IgD-negative memory B cell (primary cell): ENCODE results near the gene RTL1. TPM values are rescaled to one million over a fixed set of nuclear protein-coding genes. Genes with fewer than 3 reads are reported as not detected.
A peak's percentile ranks its signal among the peaks of the same experiment; 100 is the strongest.

Experiments
- H3K27ac Mint-ChIP-seq, 3 donors: one replicate each; pipeline ENCODE4 v1.8.0; 2020 to 2022; ENCODE audit warnings: mild to moderate bottlenecking in 3 of 3, mixed read lengths in 3 of 3, moderate library complexity in 1 of 3
- H3K27me3 Mint-ChIP-seq: one replicate; pipeline ENCODE4 v1.8.0; 2021; ENCODE audit warnings: mixed read lengths
- H3K36me3 Mint-ChIP-seq: one replicate; pipeline ENCODE4 v1.8.0; 2020; ENCODE audit warnings: mild to moderate bottlenecking, mixed read lengths
- H3K4me1 Mint-ChIP-seq, 3 donors: one replicate each; pipeline ENCODE4 v1.8.0; 2020 to 2022; ENCODE audit warnings: mixed read lengths in 3 of 3, mild to moderate bottlenecking in 1 of 3
- H3K4me3 Mint-ChIP-seq, 4 donors: one replicate each; pipeline ENCODE4 v1.8.0; 2020 to 2022; ENCODE audit warnings: mild to moderate bottlenecking in 4 of 4, mixed read lengths in 4 of 4, moderate library complexity in 3 of 4
- H3K9me3 Mint-ChIP-seq, 3 donors: one replicate each; pipeline ENCODE4 v1.8.0; 2020 to 2021; ENCODE audit warnings: mixed read lengths in 3 of 3, mild to moderate bottlenecking in 1 of 3
- polyA plus RNA-seq: library from polyadenylated mRNA; unstranded; fragments of 300-500 nt; fragmentation: Illumina TruSeq; gene quantifications from one replicate; pipeline ENCODE4 v1.2.3, GENCODE V29; 2021

RTL1 gene
- not detected for polyA plus RNA-seq

DNA sequence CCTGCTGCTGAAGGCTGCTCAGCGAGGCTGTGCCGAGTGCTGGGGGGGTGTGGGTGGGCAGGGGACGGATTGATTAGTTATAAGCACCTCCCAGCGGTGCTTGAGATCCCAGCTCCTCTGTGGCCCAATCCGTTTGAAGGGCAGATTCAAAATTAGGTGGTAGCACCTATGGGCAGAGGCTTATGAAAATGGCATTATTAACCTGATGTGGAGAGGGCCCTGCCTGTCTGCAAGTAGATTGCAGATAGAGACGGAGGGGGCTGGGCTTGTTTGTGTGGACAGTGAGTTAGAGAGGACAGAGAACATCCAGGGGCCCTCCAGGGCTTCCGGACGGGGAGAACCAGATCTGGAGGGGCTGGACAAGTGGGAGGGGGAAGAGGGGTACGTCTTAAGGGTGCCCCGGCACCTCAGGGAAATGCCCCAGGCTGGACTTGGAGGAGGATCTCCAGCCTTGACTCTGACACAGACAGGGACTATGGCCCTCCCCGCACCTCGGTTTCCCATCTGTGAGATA lies at the start of gene RTL1:
TSS of gene RTL1 (minus strand) at position 51 of the 514 bp plus-strand sequence. CDS start 18,934 bp downstream, outside the sequence.
- Mint-ChIP-seq H3K9me3 (no peaks in the 10 kb centered on the region), H3K4me1 (no peaks in the 10 kb centered on the region), H3K4me3 (no peak within 1 kb of the TSS), H3K36me3 (no peaks in the 10 kb centered on the region), H3K27me3 (peaks cover 36% of the 10 kb centered on the region), H3K27ac (no peak within 1 kb of the TSS)

DNA sequence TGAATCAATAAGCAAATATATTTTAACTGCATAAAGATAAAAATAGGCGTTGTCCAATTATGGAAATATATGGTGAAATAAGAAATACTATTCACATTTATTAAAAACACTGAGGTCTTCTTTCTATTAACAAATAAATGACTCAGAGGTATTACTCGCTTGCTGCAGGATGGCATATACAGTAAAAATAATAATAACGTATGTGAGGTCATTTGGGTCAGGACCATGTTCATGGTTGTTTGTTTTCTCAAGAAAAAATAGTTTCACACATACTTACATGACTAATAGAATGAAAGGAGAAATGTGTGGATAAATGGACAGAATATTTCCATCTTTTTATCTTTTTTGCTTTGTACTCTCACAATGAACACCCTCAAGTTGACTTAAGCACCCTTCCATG lies 46.5 kb upstream of the RTL1 start:
- no peaks in the 10 kb centered on the region for H3K9me3 Mint-ChIP-seq
- H3K27me3 Mint-ChIP-seq: no peaks in the 10 kb centered on the region
- H3K4me1 Mint-ChIP-seq: no peaks in the 10 kb centered on the region
- no peak overlapping the region for H3K4me3 Mint-ChIP-seq
- no peaks in the 10 kb centered on the region for H3K36me3 Mint-ChIP-seq
- no peak overlapping the region for H3K27ac Mint-ChIP-seq

DNA sequence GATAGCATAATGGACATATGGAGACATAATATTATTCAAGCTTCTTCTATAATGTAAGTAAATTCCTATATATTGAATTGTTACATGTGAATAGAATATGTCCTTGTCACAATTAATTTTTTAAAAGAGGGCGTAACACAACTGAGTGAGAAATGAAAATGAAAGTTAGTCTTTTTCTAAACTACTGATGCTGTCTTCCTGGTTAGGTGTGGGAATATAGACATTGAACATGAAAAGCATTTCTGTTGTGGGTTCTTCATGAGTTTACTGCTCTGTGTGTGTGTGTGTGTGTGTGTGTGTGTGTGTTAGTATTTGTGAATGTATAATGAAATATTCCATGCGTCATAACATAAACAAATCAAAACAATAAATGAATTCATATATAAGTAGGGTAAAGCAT lies 40.5 kb upstream of the RTL1 start:
- H3K27me3 Mint-ChIP-seq: no peaks in the 10 kb centered on the region

DNA sequence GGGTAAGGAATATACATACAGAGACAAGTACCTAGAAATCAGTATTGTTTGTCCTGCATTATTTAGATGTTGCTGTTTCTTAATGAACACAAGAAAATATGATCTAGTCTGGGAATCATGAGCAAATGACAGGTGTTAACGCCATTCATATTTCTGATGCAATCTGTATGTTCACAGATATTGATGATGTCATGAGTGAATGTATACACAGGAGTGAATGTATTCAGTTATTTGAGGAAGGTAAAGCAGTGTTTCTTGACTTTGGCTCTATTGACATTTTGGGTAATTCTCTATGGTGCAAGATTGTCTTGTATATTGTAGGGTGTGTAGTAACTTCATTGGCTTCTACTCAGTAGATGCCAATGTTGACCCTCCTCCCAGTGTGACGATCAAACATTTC lies 26.7 kb upstream of the RTL1 start:
- Mint-ChIP-seq H3K36me3 (no peaks in the 10 kb centered on the region), H3K4me1 (no peaks in the 10 kb centered on the region), H3K27ac (no peak overlapping the region), H3K9me3 (peaks cover 2 to 25% (median 5%) of the 10 kb centered on the region in 3 donors), H3K4me3 (no peak overlapping the region), H3K27me3 (peaks cover 2% of the 10 kb centered on the region)

More for the DNA sequence above, 40.5 kb upstream of the RTL1 start:
- no peak overlapping the region for H3K27ac Mint-ChIP-seq
- H3K4me3 Mint-ChIP-seq: peak overlapping the region in 1 of 4 donors; percentile 47
- H3K36me3 Mint-ChIP-seq: no peaks in the 10 kb centered on the region
- no peaks in the 10 kb centered on the region for H3K9me3 Mint-ChIP-seq
- H3K4me1 Mint-ChIP-seq: no peaks in the 10 kb centered on the region

DNA sequence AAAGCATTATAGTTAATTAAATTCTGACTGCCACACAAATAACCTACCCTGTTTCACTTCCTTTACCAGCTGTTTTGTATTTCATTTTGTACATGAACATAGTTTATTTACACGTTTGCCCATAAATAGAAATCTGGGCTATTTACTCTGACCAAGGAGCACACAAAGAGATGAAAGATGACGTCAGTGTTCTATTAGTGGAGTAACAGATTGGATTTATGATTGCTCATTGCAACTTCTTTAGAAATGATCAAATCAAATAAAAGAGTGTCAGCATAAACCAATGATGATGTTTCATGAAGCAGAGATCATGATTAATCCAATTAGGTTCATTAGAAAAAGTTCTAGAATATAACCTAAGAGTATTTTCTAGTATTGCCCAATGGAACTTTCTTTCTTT lies 12.0 kb upstream of the RTL1 start:
- Mint-ChIP-seq H3K27me3 (no peaks in the 10 kb centered on the region), H3K4me1 (no peaks in the 10 kb centered on the region), H3K27ac (no peak overlapping the region), H3K9me3 (peaks cover 0 to 3% (median 0%) of the 10 kb centered on the region in 3 donors), H3K36me3 (no peaks in the 10 kb centered on the region), H3K4me3 (no peak overlapping the region)

DNA sequence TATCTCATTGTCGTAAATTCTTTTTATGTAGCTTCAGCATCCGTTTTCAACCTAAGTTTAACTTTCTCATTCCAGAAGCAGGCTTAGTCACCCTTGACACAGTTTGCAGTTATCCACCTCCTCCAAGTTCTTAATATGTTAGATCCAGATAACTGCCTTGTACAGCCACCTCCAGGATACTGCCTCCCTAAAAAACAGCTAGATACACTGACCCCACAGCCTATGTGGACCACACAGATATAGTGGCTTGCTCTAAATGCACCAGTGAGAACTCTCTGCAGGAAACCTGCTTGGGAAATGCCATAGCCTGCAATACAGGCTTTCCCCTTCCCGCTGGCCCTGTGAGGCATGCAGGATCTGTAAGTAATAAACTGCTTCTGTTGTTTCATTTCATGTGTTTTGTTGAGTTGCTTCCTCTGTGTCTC lies 11.1 kb upstream of the RTL1 start:
- H3K36me3 Mint-ChIP-seq: no peaks in the 10 kb centered on the region
- H3K27ac Mint-ChIP-seq: no peak overlapping the region
- H3K4me3 Mint-ChIP-seq: no peak overlapping the region
- no peaks in the 10 kb centered on the region for H3K27me3 Mint-ChIP-seq
- no peaks in the 10 kb centered on the region for H3K4me1 Mint-ChIP-seq
- peaks cover 0 to 3% (median 0%) of the 10 kb centered on the region in 3 donors for H3K9me3 Mint-ChIP-seq

DNA sequence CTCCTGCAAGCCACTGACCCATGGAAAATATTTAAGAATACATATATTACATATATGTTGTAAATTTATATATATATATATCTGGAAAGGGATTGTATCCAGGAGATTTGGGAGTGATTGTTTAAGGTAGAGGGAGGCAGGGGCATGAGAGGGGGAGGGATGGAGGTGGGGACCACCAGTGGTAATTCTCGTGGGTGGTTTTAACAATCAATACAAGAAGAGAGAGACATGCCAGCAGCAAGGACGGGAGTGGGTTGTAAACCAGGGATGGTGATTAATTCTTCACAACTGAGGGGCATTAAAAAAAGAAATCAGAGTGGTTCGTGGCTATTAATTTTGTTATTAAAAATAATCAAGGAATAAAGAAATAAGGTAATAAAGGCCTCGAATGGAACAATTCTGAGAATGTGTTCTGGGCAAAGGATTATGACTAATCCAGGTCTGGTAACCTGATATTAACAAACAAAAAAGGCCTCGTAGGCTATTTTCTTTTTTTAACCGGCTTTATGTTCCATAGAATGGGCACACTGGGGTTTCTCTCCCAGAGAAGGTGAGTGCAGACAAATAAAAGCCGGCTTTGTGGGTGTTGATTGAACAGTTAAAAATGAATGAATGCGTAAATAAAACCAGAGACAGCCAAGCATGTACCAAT lies 8.3 kb upstream of the RTL1 start:
- no peaks in the 10 kb centered on the region for H3K36me3 Mint-ChIP-seq
- H3K27me3 Mint-ChIP-seq: no peaks in the 10 kb centered on the region
- H3K27ac Mint-ChIP-seq: no peak overlapping the region
- no peaks in the 10 kb centered on the region for H3K4me1 Mint-ChIP-seq
- no peak overlapping the region for H3K4me3 Mint-ChIP-seq
- peaks cover 0 to 3% (median 0%) of the 10 kb centered on the region in 3 donors for H3K9me3 Mint-ChIP-seq

DNA sequence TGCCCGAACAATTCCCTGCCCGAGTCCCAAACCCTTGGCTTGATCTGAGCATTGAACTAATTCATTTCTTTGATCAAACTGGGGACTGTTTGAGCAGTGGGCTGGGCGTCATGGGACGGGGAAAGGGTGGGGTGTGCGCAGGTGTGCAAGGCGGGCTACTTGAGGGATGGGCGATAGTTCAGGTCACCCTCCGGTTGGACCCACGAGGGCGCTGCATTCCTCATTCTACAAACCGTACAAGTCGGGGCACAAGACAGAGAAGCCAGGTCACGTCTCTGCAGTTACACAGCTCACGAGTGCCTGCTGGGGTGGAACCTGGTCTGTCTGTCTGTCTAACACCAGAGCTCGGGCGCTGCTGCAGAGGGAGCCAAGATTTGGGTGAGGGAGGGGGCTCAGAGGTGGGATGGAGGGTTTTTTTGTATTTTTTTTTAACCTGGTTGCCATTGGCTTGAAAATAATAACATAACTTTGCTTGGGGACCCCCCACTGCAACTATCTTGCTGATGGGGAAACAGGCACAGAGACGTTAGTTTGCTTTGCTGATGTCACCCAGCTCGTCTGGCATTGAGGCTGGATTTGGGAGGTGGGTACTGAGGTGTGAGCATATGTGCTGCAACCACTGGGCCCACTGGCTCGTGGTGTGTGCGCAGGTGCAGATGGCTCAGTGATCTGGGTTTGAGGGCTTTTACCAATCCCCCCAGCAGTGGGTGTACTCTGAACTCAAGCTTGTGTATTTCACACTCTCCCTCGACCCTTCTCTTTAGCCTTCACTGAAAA lies 7.6 kb upstream of the RTL1 start:
- H3K4me1 Mint-ChIP-seq: no peaks in the 10 kb centered on the region
- no peaks in the 10 kb centered on the region for H3K27me3 Mint-ChIP-seq
- H3K36me3 Mint-ChIP-seq: no peaks in the 10 kb centered on the region
- H3K9me3 Mint-ChIP-seq: peaks cover 0 to 3% (median 0%) of the 10 kb centered on the region in 3 donors
- H3K4me3 Mint-ChIP-seq: no peak overlapping the region
- H3K27ac Mint-ChIP-seq: no peak overlapping the region

DNA sequence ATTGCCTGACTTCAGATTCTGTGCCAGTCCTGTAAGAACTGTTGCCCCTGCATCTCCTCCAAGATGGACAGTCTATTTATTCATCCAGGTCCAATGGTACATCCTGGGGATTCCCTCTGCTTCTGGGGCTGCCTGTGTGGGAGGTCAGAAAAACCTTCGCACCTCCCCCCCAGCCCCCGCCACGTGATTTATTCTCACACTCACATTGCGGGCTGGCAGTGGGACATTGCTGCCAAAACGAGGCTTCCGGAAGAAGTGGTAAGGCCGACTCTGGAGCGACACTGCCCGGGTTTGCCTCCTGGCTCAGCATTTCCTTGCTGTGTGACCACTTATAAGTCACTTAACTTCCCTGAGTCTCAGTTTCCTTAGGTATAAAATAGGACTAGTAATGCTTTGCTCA lies 5.9 kb upstream of the RTL1 start:
- Mint-ChIP-seq H3K4me3 (no peak overlapping the region), H3K27me3 (peaks cover 3% of the 10 kb centered on the region), H3K9me3 (no peaks in the 10 kb centered on the region), H3K4me1 (no peaks in the 10 kb centered on the region), H3K36me3 (no peaks in the 10 kb centered on the region), H3K27ac (peak overlapping the region in 1 of 3 donors; percentile 6)

DNA sequence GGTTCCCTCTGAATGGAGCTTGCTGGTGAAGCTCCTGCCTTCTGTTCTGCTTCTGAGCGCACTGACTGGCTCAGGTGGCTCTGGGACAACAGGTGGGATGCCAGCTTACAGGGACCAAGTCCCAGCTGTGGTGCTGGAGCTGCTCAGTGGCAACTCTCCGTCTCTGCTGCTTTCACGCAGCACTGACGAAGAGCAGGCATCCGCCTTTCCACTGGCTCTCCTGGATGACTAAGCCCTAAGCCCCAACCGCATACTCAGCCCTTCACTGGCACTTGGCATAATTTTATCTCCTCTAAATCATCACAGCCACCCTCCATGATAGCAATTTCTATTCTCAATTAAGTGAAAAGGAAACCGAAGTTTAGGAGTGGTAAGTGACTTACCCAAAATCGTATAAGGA lies 3.7 kb upstream of the RTL1 start:
- peaks cover 14% of the 10 kb centered on the region for H3K27me3 Mint-ChIP-seq
- no peak overlapping the region for H3K27ac Mint-ChIP-seq
- no peak overlapping the region for H3K4me3 Mint-ChIP-seq

DNA sequence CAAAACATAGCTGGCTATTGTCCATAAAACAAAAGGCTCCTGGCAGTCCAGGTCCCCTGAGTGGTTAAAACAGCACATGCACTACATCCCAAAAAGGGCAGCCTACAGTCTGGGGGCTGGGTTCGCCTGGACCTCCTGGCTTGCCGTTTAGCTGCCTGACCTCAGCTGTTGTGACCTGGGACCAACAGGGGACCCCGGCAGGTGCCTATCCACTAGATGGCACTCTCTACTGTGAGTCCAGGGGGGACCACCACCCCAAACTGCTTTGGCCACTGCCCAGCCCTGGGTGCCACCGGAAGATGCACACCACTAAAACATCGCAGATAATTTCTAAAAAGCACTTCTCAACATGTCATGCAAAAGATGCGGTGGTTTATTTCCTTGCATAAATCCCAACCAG lies 2.9 kb upstream of the RTL1 start:
- Mint-ChIP-seq H3K27me3 (peaks cover 16% of the 10 kb centered on the region), H3K4me3 (no peak overlapping the region), H3K36me3 (no peaks in the 10 kb centered on the region), H3K9me3 (no peaks in the 10 kb centered on the region), H3K27ac (no peak overlapping the region), H3K4me1 (no peaks in the 10 kb centered on the region)

More for the DNA sequence above, 3.7 kb upstream of the RTL1 start:
- Mint-ChIP-seq H3K9me3 (no peaks in the 10 kb centered on the region), H3K36me3 (no peaks in the 10 kb centered on the region), H3K4me1 (no peaks in the 10 kb centered on the region)

DNA sequence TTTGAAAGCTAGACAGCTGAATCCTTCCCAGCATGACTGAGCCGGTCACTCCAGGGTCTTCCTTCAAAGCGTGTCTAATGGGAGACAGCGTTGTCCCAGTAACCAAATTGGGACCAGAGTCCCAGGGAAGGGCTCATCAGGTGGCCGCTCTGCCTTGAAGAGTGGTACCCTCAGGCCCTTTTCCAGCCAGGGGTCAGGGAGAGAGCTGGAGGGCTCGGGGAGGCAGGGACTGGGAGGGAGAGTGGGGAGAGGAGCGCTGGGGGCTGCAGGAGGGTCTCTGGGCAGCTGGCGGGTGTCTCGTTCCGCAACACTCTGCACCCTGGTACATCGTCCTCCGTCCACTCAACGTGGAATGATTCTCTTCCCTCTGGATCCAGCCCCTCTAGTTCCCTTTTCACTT lies 1.6 kb upstream of the RTL1 start:
- no peaks in the 10 kb centered on the region for H3K4me1 Mint-ChIP-seq
- H3K27me3 Mint-ChIP-seq: peaks cover 24% of the 10 kb centered on the region

DNA sequence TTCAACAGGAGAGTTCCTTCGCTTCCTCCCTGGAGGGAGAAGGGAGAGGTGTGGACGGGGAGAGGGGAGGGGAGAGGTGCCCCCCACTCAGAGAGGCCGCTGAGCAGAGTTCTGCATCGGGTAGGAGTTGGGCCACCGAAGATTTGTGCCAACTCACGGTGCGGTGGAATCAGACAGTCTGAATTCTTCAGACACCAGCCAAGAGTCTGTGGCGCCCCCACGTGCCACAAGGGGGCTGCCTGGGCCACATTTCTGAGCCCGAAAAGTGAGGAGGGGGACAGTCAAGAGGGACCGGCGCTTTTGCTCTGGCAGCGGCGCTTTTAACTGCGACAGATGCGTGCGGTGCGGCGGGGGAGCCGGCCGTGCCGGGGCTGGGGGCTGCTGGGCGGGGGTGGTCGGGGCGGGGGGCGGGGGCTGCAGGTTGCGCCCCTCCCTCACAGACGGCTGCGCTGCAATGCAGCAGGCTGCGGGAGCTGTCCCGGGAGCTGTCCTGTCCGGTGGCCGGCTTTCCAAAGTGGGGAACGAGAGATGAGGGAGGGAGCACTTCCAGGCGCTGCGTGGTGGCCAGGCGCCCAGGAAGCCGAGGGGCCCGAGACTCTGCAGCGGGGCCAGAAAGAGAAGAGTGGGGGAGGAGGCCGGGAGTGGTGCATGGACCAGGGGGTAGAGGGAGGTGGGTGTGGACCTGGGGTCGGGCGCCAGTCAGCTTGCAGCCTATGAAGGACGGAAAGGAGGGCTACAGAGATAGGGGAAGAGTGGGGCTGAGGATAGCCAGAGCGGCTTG lies 975 bp upstream of the RTL1 start:
- no peaks in the 10 kb centered on the region for H3K4me1 Mint-ChIP-seq
- no peak overlapping the region for H3K27ac Mint-ChIP-seq
- no peaks in the 10 kb centered on the region for H3K36me3 Mint-ChIP-seq
- no peak overlapping the region for H3K4me3 Mint-ChIP-seq
- no peaks in the 10 kb centered on the region for H3K9me3 Mint-ChIP-seq
- H3K27me3 Mint-ChIP-seq: peaks cover 30% of the 10 kb centered on the region

More for the DNA sequence above, 1.6 kb upstream of the RTL1 start:
- H3K4me3 Mint-ChIP-seq: no peak overlapping the region
- no peak overlapping the region for H3K27ac Mint-ChIP-seq
- no peaks in the 10 kb centered on the region for H3K36me3 Mint-ChIP-seq
- H3K9me3 Mint-ChIP-seq: no peaks in the 10 kb centered on the region

DNA sequence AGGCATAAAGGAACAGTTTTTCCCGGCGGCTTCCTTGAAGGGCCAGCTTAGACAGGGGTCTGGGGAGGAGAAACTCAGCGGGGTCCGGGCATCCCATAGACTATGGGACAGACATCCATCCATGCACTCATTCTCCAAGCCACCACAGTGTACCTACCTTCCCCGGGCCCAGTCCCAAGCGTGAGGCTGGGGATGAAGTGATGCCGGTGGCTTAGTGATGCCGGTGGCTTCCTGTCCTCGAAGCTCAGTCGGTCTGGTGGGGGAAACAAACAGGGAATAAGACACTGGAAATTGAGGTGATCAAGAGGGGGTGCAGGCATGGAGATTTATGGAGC lies 421 bp downstream of the RTL1 start:
- Mint-ChIP-seq H3K4me1 (no peaks in the 10 kb centered on the region), H3K27me3 (peaks cover 37% of the 10 kb centered on the region), H3K9me3 (no peaks in the 10 kb centered on the region), H3K36me3 (no peaks in the 10 kb centered on the region), H3K4me3 (no peak overlapping the region), H3K27ac (no peak overlapping the region)
